ENCODE data around the gene SPTLC3. TPM values are rescaled to one million over a fixed set of nuclear protein-coding genes. Genes with fewer than 3 reads are reported as not detected.
A peak's percentile ranks its signal among the peaks of the same experiment; 100 is the strongest.

Gene SPTLC3
- total and polyA plus RNA-seq, 4 experiments from 2014 or later: 0.06 to 0.89 (median 0.33) TPM

- Mint-ChIP-seq H3K4me3 (no peak overlapping the region), H3K4me1 (peaks cover 5 to 16% (median 11%) of the 10 kb centered on the region in 4 donors), H3K9me3 (peaks cover 0 to 1% (median 0%) of the 10 kb centered on the region in 8 donors), H3K36me3 (no peaks in the 10 kb centered on the region), H3K27me3 (peaks cover 0 to 3% of the 10 kb centered on the region in 2 donors), H3K27ac (no peak overlapping the region)
- Histone ChIP-seq H3K36me3 (ENCODE audit: insufficient read depth, low read length) (no peaks in the 10 kb centered on the region), H3K27me3 (ENCODE audit: insufficient read depth, low read length) (no peaks in the 10 kb centered on the region), H3K27ac (ENCODE audit: low read depth, low read length) (no peak overlapping the region), H3K4me3 (ENCODE audit: low read length in 2 of 2) (no peak overlapping the region), H3K4me1 (ENCODE audit: insufficient read depth, low read length) (no peaks in the 10 kb centered on the region), H3K9me3 (ENCODE audit: control insufficient read depth in 1 of 2, low read length in 2 of 2) (no peaks in the 10 kb centered on the region)
- intact Hi-C loops (cut with micrococcal nuclease): no loop called here
- POLR2A ChIA-PET (ENCODE audit: partially characterized antibody): no interaction called here
- DNase-seq: no peak
- CTCF ChIA-PET (ENCODE audit: partially characterized antibody): no interaction called here
Measured at GRCh38 chr20:13007596-13007995, 1.2 kb upstream of the SPTLC3 start.

GRCh38 chr20:13009682-13010406, 1.1 kb downstream of the SPTLC3 start:
- CTCF ChIA-PET (ENCODE audit: partially characterized antibody): no interaction called here
- intact Hi-C loops (cut with micrococcal nuclease): no loop called here
- no peaks in the 10 kb centered on the region for H3K9me3 ChIP-seq (ENCODE audit: control insufficient read depth in 1 of 2, low read length in 2 of 2)

GRCh38 chr20:13012886-13013285, 4.1 kb downstream of the SPTLC3 start:
- Histone ChIP-seq H3K27ac (ENCODE audit: low read depth, low read length) (no peak overlapping the region), H3K4me1 (ENCODE audit: insufficient read depth, low read length) (no peaks in the 10 kb centered on the region), H3K36me3 (ENCODE audit: insufficient read depth, low read length) (no peaks in the 10 kb centered on the region), H3K27me3 (ENCODE audit: insufficient read depth, low read length) (no peaks in the 10 kb centered on the region), H3K9me3 (ENCODE audit: control insufficient read depth in 1 of 2, low read length in 2 of 2) (no peaks in the 10 kb centered on the region), H3K4me3 (ENCODE audit: low read length in 2 of 2) (no peak overlapping the region)
- no peak for DNase-seq
- Mint-ChIP-seq H3K27ac (no peak overlapping the region), H3K9me3 (peaks cover 0 to 6% (median 0%) of the 10 kb centered on the region in 8 donors), H3K27me3 (peaks cover 3% of the 10 kb centered on the region in 2 donors), H3K4me3 (peak overlapping the region in 1 of 8 donors; percentile 17), H3K36me3 (no peaks in the 10 kb centered on the region), H3K4me1 (peaks cover 5 to 16% (median 11%) of the 10 kb centered on the region in 4 donors)
- ChIA-PET POLR2A (ENCODE audit: partially characterized antibody) (no interaction called here), CTCF (ENCODE audit: partially characterized antibody) (no interaction called here)
- intact Hi-C loops (cut with micrococcal nuclease): no loop called here

More at GRCh38 chr20:13009682-13010406, 1.1 kb downstream of the SPTLC3 start:
- Mint-ChIP-seq H3K27ac (peak overlapping the region in 6 of 7 donors; percentile 10 to 73 (median 20)), H3K9me3 (peaks cover 0 to 3% (median 0%) of the 10 kb centered on the region in 8 donors), H3K27me3 (peaks cover 3% of the 10 kb centered on the region in 2 donors), H3K36me3 (no peaks in the 10 kb centered on the region), H3K4me3 (peak overlapping the region; percentile 49 to 85 (median 74)), H3K4me1 (peaks cover 5 to 16% (median 11%) of the 10 kb centered on the region in 4 donors)
- Histone ChIP-seq H3K36me3 (ENCODE audit: insufficient read depth, low read length) (no peaks in the 10 kb centered on the region), H3K27ac (ENCODE audit: low read depth, low read length) (no peak overlapping the region), H3K4me1 (ENCODE audit: insufficient read depth, low read length) (no peaks in the 10 kb centered on the region), H3K27me3 (ENCODE audit: insufficient read depth, low read length) (no peaks in the 10 kb centered on the region), H3K4me3 (ENCODE audit: low read length in 2 of 2) (no peak overlapping the region)
- peak in 4 of 5 donors; percentile 3 to 40 (median 14) for DNase-seq
- POLR2A ChIA-PET (ENCODE audit: partially characterized antibody): interaction anchor here (0.7 kb wide), 1 partner anchor 220 kb away, joined by 5 read pairs; no protein-coding TSS in a partner anchor

GRCh38 chr20:13013411-13013810, 4.6 kb downstream of the SPTLC3 start:
- POLR2A ChIA-PET (ENCODE audit: partially characterized antibody): no interaction called here
- no peak overlapping the region for H3K27ac Mint-ChIP-seq
- no peaks in the 10 kb centered on the region for H3K4me1 ChIP-seq (ENCODE audit: insufficient read depth, low read length)
- H3K4me3 Mint-ChIP-seq: no peak overlapping the region
- peaks cover 5 to 16% (median 11%) of the 10 kb centered on the region in 4 donors for H3K4me1 Mint-ChIP-seq
- peaks cover 3% of the 10 kb centered on the region in 2 donors for H3K27me3 Mint-ChIP-seq
- intact Hi-C loops (cut with micrococcal nuclease): no loop called here
- H3K36me3 Mint-ChIP-seq: no peaks in the 10 kb centered on the region
- H3K27me3 ChIP-seq (ENCODE audit: insufficient read depth, low read length): no peaks in the 10 kb centered on the region
- no peak overlapping the region for H3K4me3 ChIP-seq (ENCODE audit: low read length in 2 of 2)
- peaks cover 0 to 6% (median 0%) of the 10 kb centered on the region in 8 donors for H3K9me3 Mint-ChIP-seq
- CTCF ChIA-PET (ENCODE audit: partially characterized antibody): no interaction called here
- no peak for DNase-seq
- no peaks in the 10 kb centered on the region for H3K36me3 ChIP-seq (ENCODE audit: insufficient read depth, low read length)
- no peaks in the 10 kb centered on the region for H3K9me3 ChIP-seq (ENCODE audit: control insufficient read depth in 1 of 2, low read length in 2 of 2)
- no peak overlapping the region for H3K27ac ChIP-seq (ENCODE audit: low read depth, low read length)

- Histone ChIP-seq H3K36me3 (ENCODE audit: insufficient read depth, low read length) (no peaks in the 10 kb centered on the region), H3K27ac (ENCODE audit: low read depth, low read length) (no peak overlapping the region), H3K4me1 (ENCODE audit: insufficient read depth, low read length) (no peaks in the 10 kb centered on the region), H3K27me3 (ENCODE audit: insufficient read depth, low read length) (no peaks in the 10 kb centered on the region), H3K4me3 (ENCODE audit: low read length in 2 of 2) (no peak overlapping the region), H3K9me3 (ENCODE audit: control insufficient read depth in 1 of 2, low read length in 2 of 2) (no peaks in the 10 kb centered on the region)
- H3K9me3 Mint-ChIP-seq: peaks cover 0 to 16% (median 8%) of the 10 kb centered on the region in 8 donors
- peaks cover 0 to 3% of the 10 kb centered on the region in 2 donors for H3K27me3 Mint-ChIP-seq
- ChIA-PET CTCF (ENCODE audit: partially characterized antibody) (interaction anchor here (1.0 kb wide), 1 partner anchor 10 kb away, joined by 3 read pairs; no protein-coding TSS in a partner anchor), POLR2A (ENCODE audit: partially characterized antibody) (no interaction called here)
- no peaks in the 10 kb centered on the region for H3K4me1 Mint-ChIP-seq
- no peak overlapping the region for H3K4me3 Mint-ChIP-seq
- DNase-seq: no peak
- H3K27ac Mint-ChIP-seq: no peak overlapping the region
- intact Hi-C loops (cut with micrococcal nuclease): no loop called here
- peaks cover 0 to 5% of the 10 kb centered on the region in 2 donors for H3K36me3 Mint-ChIP-seq
Measured at GRCh38 chr20:13017235-13017634, 8.5 kb downstream of the SPTLC3 start.

GRCh38 chr20:13017883-13018535, 9.2 kb downstream of the SPTLC3 start:
- Histone ChIP-seq H3K36me3 (ENCODE audit: insufficient read depth, low read length) (no peaks in the 10 kb centered on the region), H3K9me3 (ENCODE audit: control insufficient read depth in 1 of 2, low read length in 2 of 2) (no peaks in the 10 kb centered on the region), H3K27me3 (ENCODE audit: insufficient read depth, low read length) (no peaks in the 10 kb centered on the region), H3K4me1 (ENCODE audit: insufficient read depth, low read length) (no peaks in the 10 kb centered on the region), H3K4me3 (ENCODE audit: low read length in 2 of 2) (no peak overlapping the region), H3K27ac (ENCODE audit: low read depth, low read length) (no peak overlapping the region)
- peaks cover 0 to 3% of the 10 kb centered on the region in 2 donors for H3K27me3 Mint-ChIP-seq
- DNase-seq: no peak
- H3K36me3 Mint-ChIP-seq: peaks cover 0 to 5% of the 10 kb centered on the region in 2 donors
- H3K9me3 Mint-ChIP-seq: peaks cover 3 to 21% (median 9%) of the 10 kb centered on the region in 8 donors
- H3K4me1 Mint-ChIP-seq: no peaks in the 10 kb centered on the region
- intact Hi-C loops (cut with micrococcal nuclease): no loop called here
- ChIA-PET CTCF (ENCODE audit: partially characterized antibody) (no interaction called here), POLR2A (ENCODE audit: partially characterized antibody) (no interaction called here)
- H3K4me3 Mint-ChIP-seq: no peak overlapping the region
- H3K27ac Mint-ChIP-seq: no peak overlapping the region

GRCh38 chr20:13021205-13021970, 12.6 kb downstream of the SPTLC3 start:
- H3K9me3 ChIP-seq (ENCODE audit: control insufficient read depth in 1 of 2, low read length in 2 of 2): no peaks in the 10 kb centered on the region
- CTCF ChIA-PET (ENCODE audit: partially characterized antibody): no interaction called here
- peaks cover 0 to 5% of the 10 kb centered on the region in 2 donors for H3K36me3 Mint-ChIP-seq
- intact Hi-C loops (cut with micrococcal nuclease): no loop called here
- no peak overlapping the region for H3K27ac ChIP-seq (ENCODE audit: low read depth, low read length)
- H3K27me3 ChIP-seq (ENCODE audit: insufficient read depth, low read length): no peaks in the 10 kb centered on the region
- POLR2A ChIA-PET (ENCODE audit: partially characterized antibody): no interaction called here
- H3K4me1 ChIP-seq (ENCODE audit: insufficient read depth, low read length): no peaks in the 10 kb centered on the region
- H3K9me3 Mint-ChIP-seq: peaks cover 5 to 24% (median 10%) of the 10 kb centered on the region in 8 donors
- H3K27me3 Mint-ChIP-seq: peaks cover 0 to 2% of the 10 kb centered on the region in 2 donors
- H3K27ac Mint-ChIP-seq: no peak overlapping the region
- no peaks in the 10 kb centered on the region for H3K4me1 Mint-ChIP-seq
- DNase-seq: no peak
- H3K36me3 ChIP-seq (ENCODE audit: insufficient read depth, low read length): no peaks in the 10 kb centered on the region
- no peak overlapping the region for H3K4me3 ChIP-seq (ENCODE audit: low read length in 2 of 2)
- H3K4me3 Mint-ChIP-seq: no peak overlapping the region

All from CD4-positive, alpha-beta memory T cell (primary cell).